NOMO-1 treated with dmso at 0.1 percent for 144 hours (cell line): Measurements from ENCODE around the gene RAB11A.
A peak's percentile ranks its signal among the peaks of the same experiment; 100 is the strongest.

Experiments used
- DNase-seq: peaks from one replicate; lab custom pipeline; 2025; ENCODE audit not compliant: unreplicated experiment; lab: John Stamatoyannopoulos, UW

RAB11A gene

DNA sequence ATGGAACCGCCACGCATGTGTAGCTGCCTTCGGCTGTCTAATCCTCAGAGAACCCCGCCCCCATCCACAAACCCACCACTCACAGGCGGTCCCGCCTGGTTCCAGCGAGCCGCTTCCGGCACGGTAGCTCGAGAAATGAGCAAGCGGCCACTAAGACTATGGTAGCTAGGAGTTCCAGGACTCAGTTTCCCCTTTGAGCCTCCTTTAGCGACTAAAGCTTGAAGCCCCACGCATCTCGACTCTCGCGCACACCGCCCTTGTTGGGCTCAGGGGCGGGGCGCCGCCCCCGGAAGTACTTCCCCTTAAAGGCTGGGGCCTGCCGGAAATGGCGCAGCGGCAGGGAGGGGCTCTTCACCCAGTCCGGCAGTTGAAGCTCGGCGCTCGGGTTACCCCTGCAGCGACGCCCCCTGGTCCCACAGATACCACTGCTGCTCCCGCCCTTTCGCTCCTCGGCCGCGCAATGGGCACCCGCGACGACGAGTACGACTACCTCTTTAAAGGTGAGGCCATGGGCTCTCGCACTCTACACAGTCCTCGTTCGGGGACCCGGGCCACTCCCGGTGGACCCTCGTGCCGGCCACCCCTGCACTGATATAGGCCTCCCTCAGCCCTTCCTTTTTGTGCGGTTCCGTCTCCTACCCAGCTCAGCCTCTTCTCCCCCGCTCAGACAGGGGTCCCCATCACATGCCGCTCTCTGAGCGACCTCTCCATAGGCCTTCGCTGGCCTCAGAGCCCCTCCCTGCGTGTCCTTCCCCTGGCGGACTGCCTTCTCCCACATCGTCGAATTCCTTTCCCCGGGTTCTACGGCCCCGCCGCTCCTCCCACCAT, at the start of gene RAB11A:
TSS of gene RAB11A (plus strand) at position 366 of the 828 bp plus-strand sequence. CDS start at position 461, 95 bp downstream.
- peak; percentile 97 for DNase-seq

DNA sequence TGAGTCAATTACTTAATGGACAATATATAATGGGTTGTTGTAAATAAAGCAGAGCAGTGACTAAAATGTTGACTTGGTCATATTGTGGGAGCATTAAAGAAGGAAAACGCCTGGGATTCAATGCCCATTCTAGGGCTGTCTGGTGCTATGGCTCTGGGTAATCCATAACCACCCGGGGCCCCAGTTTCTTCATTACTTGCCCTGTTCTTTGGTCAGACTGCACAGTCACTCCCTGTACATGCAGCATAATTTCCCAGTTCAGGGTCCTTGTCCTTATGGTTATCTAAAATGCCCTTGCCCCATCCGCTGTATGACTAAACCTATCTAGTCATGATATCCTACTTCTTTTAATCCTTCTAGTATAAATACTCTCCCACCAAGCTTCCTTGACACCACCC, 49.7 kb upstream of the RAB11A start:
- DNase-seq: no peak

DNA sequence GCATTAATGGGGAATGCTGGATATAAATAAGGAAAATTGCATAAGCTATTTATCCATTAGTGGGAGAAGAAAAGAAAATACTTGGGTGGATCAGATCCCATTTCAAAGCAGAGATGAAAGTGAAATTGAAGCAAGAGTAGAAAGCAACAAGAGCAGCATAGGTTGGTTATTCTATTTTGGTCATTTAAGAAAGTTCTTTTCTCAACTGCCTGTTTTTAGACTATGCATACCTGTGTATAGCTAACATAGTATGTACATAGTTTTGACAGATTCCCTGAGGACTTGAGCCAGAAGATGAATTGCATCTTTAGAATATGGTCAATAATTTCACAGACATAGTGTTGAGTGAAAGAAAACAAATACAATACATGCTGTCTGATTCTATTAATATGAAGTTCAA, 48.2 kb upstream of the RAB11A start:
- no peak for DNase-seq

DNA sequence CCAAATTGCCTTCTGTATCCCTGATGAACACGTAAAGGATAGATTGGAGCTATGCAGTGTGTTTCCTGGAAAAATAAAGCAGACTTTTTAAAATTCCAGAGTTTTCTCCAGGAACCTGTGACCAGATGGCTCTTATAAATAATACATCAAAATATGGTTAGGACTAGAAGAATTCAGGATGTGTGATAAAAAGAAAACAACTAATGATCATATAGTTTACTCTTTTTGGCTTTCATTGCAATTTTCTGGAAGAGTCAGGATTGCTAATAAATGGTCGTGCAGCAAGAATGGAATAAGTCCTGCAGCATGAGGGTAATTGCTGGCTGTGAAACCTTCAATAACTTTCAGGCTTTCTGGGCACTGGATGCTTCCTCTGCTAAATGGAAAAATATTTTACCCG, 47.0 kb upstream of the RAB11A start:
- DNase-seq: no peak

DNA sequence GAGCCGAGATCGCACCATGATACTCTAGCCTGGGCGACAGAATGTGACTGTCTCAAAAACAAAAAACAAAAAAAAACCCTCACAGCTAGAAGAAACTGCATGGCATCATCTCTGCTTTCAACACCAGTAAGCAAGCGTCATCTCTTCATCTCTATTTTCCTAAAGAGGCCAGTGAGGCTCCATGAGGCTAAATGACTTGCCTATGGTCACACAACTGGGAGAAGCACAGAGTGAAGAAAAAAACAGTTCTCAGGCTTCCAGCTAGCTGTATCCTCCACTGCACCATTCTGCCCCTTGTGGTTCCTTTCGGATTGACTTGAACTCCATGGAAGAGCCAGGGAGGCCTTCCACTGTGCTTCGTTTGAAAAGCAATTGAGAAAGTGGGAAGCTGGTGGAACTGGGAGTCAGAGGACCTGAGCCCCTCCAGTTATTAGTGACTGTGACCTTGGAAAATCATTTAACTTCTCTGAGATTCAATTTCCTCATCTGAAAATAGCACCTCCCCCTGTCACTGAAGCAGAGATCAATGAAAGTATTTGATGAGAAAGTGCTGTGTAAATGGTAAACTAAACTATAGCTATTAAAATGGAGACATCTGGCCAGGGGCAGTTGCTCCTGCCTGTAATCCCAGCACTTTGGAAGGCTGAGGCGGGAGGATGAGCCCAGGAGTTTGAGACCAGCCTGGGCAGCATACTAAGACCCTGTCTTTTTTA, 45.1 kb upstream of the RAB11A start:
- no peak for DNase-seq

DNA sequence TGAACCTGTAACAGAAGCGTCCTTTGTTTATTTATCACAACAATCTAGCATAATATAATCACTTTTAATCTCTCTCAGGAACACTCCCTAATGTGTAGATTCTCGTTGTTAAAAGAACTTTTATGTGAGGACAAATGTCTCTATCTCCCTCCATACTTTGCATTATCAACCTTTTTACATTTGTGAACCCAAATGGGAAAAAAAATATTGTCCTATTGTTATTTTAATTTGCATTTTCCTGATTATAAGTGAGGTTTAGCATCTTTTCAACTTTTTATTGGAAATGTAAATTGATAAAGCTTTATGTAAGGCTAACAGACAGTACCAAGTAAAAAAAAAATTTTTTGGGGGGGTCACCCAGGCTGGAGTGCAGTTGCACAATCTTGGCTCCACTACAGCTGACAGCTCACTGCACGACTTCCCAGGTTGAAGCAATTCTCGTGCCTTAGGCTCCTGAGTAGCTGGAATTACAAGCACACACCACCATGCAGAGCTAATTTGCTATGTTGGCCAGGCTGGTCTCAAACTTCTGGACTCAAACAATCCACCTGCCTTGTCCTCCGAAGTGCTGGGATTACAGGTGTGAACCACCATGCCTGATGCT, 44.2 kb upstream of the RAB11A start:
- DNase-seq: no peak

DNA sequence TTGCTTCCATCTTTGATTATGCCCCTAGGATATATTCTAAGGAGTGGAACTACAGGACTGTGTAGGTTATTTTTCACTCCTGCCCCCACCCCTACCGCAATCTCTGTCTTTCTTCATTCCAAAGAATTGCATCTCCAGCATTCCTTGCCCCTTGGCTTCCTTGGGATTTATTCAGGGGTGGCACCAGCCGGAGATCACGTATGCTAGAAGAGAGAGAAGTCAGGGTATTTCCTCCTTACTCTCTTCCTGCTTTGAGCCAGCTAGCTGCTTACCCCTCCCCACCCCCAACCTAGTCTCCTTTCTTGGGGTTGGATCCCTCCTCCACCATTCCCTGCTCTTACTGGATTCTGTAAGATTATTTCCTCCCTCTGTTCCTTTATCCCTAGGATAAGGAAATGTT, 42.2 kb upstream of the RAB11A start:
- DNase-seq: no peak

DNA sequence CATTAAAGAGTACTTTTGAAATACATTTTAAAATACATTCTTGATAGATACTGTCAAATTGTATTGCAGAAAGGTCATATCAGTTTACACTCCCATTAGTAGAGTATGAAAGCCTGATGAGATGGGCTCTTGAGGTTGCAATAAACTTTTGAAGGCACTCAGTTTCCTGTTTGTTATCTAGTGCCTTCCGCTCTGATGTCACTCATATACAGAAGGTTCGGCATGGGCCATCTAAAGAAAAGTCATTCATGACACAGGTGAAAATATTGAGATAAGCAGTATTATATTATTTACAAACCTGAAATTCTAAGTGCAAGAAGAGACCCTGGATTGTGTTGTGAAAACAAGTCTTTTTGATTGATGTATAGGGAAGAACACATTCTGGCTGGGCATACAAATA, 40.7 kb upstream of the RAB11A start:
- no peak for DNase-seq

DNA sequence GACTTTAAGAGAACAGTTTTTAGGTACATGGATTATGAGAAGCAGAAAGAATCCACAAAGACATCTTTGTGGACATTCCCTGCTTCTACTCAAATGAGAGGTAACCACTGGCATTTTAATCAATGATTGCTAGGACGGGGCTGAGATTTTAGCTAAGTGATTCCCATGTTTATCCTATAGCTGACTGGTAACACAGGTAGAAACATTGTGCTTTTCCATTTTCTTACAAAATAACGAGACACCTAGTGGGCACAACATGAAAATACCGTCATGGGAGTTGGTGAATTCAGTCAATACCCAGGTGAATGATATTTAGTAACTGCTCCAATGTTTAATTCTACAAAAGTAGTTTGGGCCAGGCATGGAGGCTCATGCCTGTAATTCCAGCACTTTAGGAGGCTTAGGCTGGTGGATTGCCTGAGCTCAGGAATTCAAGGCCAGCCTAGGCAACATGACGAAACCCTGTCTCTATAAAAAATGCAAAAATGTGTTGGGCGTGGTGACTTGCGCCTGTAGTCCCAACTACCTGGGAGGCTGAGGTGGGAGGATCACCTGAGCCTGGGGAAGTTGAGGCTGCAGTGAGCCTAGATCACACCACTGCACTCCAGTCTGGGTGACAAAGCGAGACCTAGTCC, 40.0 kb upstream of the RAB11A start:
- DNase-seq: no peak

DNA sequence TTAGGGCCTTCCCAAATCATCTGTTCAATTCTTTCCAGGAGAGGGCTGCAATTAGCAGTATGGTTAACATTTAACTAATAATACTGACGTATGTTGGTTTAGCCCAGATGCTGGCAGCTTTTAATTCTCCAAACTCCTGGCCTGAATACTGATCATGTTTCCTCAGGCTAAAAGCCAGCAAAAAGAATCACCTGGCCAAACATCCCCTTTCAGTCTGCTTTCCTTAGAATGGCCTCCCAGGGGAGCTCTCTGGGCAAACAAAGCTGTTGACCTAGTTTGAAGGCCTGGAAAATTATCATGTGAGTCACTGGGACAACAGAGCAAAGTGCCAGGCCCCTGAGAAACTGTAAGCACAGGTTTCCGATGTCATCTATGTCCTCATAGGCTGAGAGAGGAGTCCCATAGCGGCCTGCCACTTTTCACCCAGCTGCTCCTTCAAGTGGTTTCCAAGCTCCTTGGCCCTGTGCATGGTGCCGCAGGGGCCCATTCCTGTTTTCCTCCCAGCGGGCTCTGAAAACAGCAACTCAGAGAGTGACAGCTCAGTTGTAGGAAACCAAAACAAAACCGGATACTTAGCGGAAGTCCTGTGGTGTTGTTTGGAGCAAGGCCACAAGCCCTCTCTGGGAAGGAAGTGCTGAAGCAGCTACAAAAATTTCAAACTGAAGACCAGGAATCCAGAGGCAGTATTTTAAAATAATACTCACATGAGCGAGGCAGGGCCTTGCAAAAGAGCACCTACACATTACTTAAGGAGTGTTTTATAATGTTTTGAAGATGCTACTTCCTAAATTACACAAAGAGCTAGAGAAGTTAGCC, 36.5 kb upstream of the RAB11A start:
- DNase-seq: peak; percentile 65

DNA sequence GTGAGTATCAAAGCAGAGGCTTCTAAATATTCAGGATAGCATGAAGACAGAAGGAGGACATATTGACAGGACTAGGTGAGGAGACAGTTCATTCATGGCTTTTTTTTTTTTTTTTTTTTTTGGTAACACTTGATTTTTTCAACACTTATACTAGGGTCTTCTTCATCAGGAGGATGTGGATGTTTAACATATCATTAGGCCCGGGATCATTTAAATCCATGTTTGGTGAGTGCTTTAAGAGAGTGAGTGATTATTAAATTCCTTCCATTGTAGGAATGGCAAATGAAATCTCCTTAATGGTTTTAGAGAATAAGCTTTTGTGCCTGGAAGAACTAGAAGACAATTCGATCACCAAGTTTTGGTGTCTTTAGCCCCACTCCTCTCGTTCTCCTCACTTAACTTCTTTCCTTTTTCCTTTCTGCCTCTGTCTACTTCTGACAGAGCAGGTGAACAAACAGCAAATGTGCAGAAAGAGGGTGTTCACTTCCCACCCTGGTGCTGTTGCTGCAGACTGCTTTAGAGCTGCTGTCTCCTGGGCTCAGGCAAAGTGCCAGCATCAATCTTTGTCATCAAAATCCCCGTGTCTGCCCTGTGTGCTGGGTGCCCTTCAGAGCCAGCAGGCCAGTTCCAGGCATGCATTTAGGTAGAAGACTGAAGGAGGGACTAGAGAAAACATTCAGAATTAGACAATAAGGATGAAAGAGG, 35.6 kb upstream of the RAB11A start:
- no peak for DNase-seq

DNA sequence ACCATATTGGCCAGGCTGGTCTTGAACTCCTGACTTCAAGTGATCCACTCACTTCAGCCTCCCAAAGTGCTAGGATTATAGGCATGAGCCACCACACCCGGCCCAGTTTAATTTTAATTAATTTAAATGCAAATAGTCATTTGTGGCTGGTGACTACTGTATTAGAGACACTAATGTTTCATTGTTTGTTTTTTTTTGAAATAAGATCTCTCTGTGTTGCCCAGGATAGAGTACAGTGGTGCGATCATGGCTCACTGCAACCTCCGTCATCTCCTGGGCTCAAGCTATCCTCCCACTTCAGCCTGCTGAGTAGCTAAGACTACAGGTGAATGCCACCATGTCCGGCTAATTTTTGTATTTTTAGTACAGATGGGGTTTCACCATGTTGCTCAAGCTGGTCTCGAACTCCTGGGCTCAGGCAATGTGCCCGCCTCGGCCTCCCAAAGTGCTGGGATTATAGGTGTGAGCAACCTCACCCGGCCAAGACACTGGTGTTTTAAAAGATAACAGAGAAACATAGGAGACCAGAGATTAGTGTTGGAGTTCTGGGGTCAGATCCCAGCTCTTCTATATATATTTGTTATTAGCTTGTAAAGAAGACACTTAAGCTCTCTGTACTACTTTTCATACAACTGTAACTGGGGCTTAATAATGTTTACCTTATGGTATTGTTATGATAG, 34.5 kb upstream of the RAB11A start:
- DNase-seq: no peak

DNA sequence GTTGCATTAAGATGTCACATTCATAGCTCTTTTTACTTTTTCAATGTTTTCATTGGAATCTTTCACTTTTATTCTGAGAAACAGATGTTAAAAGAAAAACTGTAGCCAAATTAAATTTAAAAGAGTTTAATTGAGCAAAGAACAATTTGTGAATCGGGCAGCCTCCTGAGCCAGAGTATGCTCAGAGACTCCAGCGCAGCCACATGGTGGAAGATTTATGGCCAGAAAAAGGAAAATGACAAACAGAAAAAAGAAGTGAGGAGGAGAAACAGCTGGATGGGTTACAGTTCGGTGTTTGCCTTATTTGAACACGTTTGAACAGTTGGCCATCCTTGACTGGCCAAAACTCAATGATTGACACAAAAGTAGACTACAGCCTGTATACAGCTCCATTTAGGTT, 33.8 kb upstream of the RAB11A start:
- DNase-seq: no peak

DNA sequence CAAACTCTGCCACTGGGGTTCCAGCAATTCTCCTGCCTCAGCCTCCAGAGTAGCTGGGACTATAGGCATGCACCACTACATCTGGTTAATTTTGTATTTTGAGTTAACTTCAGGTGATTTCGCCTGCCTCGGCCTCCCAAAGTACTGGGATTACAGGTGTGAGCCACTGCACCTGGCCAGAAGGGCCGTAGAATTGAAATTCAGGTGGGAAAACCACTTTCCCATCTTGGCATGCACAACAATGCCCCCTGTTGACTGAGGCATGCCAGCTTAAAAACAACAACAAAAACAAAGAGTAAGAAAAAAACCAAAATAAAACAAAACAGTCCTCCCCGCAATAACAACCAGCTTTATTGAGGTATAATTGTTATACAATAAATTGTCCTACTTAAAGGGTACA, 32.6 kb upstream of the RAB11A start:
- DNase-seq: no peak

DNA sequence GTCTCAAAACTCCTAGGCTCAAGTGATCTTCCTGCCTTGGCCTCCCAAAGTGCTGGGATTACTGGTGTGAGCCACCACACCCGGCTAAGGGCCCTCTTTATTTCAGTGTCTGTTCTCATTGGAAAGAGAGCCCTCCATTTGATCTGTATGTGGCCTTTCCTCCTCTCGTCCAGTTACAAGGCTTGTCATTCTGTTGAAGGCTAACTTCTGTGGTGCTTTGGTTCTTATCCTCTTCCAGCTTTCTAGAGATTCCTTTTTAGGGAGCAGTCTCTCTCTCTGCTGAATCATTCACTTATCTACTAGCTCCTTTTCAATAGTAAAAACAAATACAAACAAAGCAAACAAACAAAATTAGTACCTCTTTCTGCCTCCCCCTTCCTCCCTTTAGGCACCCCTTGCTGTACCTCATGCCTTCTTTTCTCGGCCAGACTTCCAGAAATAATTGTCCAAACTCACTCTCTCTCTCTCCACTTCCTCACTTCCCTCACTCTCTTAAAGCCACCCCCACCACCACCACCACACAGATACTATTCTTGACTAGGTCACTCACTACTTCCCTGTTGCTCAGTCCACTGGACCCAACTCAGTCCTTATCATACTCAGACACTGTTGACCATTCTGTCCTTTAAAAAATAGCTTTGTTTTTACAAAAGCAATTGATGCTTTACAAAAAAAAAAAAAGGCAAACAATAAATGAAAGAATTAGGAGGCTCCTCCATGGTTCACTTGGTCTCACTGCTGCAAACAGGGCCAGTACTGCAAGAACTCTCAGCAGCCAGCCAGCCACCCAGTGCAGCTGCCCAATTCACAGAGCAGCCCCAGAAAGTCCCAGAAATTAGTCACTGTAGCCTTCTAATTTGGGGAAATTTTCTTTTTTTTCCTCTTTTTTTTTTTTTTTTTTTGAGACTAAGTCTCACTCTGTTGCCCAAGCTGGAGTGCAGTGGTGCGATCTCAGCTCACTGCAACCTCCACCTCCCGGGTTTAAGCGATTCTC, 31.7 kb upstream of the RAB11A start:
- DNase-seq: peak; percentile 53

DNA sequence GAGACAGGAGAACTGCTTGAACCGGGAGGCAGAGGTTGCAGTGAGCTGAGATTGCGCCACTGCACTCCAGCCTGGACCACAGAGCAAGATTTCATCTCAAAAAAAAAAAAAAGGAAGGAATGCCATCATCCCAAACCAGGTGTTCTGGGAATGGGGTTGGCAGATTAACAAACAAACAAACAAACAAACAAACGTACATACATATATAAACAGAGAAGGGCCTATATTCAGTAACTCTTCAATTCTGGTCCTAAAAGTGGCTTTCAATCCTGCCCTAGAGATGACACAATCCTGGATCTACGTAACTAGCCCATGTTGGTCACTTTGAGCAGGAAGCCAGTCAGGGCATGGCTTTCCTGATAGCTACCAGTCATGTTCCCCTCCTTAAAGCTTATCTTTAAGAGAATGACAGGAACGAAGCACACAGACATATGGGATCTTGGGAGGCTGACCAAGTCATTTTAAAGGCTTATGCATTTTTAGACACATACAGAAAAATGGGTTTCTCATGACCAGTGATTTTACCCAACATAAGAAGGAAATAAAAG, 29.9 kb upstream of the RAB11A start:
- DNase-seq: no peak

DNA sequence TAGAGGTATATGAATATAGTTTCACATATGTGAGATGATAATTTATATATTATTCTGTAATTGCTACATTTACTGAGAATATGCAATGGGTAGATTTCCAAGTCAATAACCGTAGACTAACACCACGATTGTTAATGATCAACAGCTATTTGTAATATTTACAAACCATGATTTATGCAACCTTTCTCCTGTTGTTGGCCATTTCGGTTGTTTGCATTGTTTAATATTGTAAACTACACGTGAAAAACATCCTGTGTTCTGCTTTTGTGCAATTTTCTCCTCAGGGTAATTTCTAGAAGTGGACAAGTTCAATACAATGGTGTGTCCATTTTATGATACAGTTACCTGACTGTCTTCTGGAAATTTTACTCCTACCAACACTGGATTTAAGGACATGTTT, 29.3 kb upstream of the RAB11A start:
- no peak for DNase-seq
